ENCODE results near the gene EFEMP1.

DNA sequence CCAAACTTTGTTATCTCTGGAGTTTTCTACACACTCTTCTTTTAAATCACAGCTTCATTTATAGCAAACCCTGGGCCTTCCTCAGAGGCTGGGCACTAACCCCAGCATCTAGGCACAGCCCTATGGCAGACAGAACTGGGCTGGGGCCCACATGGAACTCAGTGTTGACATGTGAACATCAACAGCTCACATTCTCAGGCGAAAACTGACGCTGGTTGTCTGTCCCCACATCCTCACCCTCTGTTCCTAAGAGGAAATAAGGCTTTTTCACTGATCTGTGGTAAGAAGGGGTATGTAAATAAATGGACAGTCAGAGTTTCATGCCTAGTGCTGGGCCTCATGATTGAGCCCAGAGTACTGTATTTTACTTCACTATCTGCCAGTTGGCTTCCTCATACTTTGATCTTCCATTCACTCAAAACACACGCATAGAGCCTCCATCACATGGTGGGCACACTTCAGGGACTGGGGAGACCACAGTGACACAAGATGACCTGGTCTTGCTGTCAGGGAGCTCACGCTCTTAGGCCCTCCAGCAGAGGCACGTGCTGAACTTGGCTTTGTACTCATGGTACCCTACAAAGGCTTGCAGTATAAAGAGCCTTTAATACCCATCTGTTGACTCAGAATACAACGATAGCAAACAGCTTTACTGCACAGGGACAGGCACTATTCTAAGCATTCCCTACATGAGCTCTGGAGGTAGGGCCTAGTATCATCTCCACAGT, 43.0 kb downstream of the EFEMP1 start:
- TF ChIP-seq ZBTB21 (CRISPR knock-in tag; IDR thresholded peaks at IDR 0.05; ENCODE audit: borderline replicate concordance), result no peak
- no peak for TF ChIP-seq ZNF121 (CRISPR knock-in tag; IDR thresholded peaks at IDR 0.05)
- TF ChIP-seq, protein P1, sequence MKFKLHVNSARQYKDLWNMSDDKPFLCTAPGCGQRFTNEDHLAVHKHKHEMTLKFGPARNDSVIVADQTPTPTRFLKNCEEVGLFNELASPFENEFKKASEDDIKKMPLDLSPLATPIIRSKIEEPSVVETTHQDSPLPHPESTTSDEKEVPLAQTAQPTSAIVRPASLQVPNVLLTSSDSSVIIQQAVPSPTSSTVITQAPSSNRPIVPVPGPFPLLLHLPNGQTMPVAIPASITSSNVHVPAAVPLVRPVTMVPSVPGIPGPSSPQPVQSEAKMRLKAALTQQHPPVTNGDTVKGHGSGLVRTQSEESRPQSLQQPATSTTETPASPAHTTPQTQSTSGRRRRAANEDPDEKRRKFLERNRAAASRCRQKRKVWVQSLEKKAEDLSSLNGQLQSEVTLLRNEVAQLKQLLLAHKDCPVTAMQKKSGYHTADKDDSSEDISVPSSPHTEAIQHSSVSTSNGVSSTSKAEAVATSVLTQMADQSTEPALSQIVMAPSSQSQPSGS (CRISPR knock-in tag; IDR thresholded peaks at IDR 0.05; ENCODE audit: borderline replicate concordance, low read depth), result no peak
- no peak for TF ChIP-seq TP53 (CRISPR knock-in tag; IDR thresholded peaks at IDR 0.05)
- TF ChIP-seq ESRRA (CRISPR knock-in tag; IDR thresholded peaks at IDR 0.05; ENCODE audit: borderline replicate concordance), result no peak
- no peak for TF ChIP-seq ELF4 (CRISPR knock-in tag; IDR thresholded peaks at IDR 0.05; ENCODE audit: low read depth)
- TF ChIP-seq, protein P2, sequence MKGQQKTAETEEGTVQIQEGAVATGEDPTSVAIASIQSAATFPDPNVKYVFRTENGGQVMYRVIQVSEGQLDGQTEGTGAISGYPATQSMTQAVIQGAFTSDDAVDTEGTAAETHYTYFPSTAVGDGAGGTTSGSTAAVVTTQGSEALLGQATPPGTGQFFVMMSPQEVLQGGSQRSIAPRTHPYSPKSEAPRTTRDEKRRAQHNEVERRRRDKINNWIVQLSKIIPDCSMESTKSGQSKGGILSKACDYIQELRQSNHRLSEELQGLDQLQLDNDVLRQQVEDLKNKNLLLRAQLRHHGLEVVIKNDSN (CRISPR knock-in tag; IDR thresholded peaks at IDR 0.05), result no peak
- no peak for TF ChIP-seq ZNF138 (CRISPR knock-in tag; conservative IDR thresholded peaks at IDR 0.05)
- TF ChIP-seq TEAD1 (CRISPR knock-in tag; IDR thresholded peaks at IDR 0.05), result no peak
- TF ChIP-seq TCF7 (CRISPR knock-in tag; IDR thresholded peaks at IDR 0.05; ENCODE audit: low read depth), result no peak

All from WTC11 (cell line).